ENCODE measurements around the gene DNAJA3.

DNA sequence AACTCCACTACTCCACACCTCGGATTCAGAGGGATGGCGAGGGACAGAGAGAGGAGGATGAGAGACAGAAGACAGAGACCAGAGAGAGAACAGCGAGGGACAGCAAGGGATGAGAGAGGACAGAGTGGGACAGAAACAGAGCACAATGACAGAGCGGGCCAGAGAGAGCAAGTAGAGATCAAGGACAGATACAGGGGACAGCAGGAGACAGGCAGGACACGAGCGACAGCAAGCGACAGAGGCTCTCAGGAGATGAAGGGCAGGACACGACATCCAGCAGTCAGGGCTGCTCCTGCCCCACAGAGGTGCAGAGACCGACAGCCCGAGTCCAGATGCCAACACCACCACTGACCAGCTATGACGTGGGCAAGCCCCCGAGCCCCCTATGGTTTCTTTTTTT, 24.2 kb upstream of the DNAJA3 start:
- no peak for TF ChIP-seq YY1 (IDR thresholded peaks at IDR 0.05; ENCODE audit: insufficient read depth, insufficient read length)
- no peak for TF ChIP-seq SUZ12 (IDR thresholded peaks at IDR 0.05; ENCODE audit: extremely low read depth, insufficient read depth, insufficient read length)

Measured in NT2/D1 (cell line).